Nephron progenitor cell (in vitro differentiated cells): Measurements from ENCODE around the gene FGF9.
A peak's percentile ranks its signal among the peaks of the same experiment; 100 is the strongest.

Experiments used
- DNase-seq: peaks from one replicate; pipeline ENCODE4 v3.0.0; 2021
- H3K27ac Mint-ChIP-seq: 2 replicates; pipeline ENCODE4 v1.8.0; 2021; ENCODE audit warnings: mild to moderate bottlenecking, moderate library complexity, mixed read lengths
- H3K27me3 Mint-ChIP-seq: 2 replicates; pipeline ENCODE4 v1.8.0; 2021; ENCODE audit warnings: mild to moderate bottlenecking, low read depth, mixed read lengths; ENCODE audit not compliant: poor library complexity
- H3K36me3 Mint-ChIP-seq: 2 replicates; pipeline ENCODE4 v1.8.0; 2021; ENCODE audit warnings: low read depth, mixed read lengths
- H3K4me1 Mint-ChIP-seq: 2 replicates; pipeline ENCODE4 v1.8.0; 2021; ENCODE audit warnings: mixed read lengths
- H3K4me3 Mint-ChIP-seq: 2 replicates; pipeline ENCODE4 v1.8.0; 2021; ENCODE audit warnings: mild to moderate bottlenecking, moderate library complexity, mixed read lengths
- H3K9me3 Mint-ChIP-seq: 2 replicates; pipeline ENCODE4 v1.8.0; 2021; ENCODE audit warnings: mild to moderate bottlenecking, moderate library complexity, mixed read lengths
- CTCF ChIP-seq: fragments of 200-600 bp; sonication (generic); IDR thresholded peaks from 2 replicates; pipeline ENCODE4 v1.5.0; 2021; ENCODE audit warnings: antibody characterized with exemption

The FGF9 gene

DNA sequence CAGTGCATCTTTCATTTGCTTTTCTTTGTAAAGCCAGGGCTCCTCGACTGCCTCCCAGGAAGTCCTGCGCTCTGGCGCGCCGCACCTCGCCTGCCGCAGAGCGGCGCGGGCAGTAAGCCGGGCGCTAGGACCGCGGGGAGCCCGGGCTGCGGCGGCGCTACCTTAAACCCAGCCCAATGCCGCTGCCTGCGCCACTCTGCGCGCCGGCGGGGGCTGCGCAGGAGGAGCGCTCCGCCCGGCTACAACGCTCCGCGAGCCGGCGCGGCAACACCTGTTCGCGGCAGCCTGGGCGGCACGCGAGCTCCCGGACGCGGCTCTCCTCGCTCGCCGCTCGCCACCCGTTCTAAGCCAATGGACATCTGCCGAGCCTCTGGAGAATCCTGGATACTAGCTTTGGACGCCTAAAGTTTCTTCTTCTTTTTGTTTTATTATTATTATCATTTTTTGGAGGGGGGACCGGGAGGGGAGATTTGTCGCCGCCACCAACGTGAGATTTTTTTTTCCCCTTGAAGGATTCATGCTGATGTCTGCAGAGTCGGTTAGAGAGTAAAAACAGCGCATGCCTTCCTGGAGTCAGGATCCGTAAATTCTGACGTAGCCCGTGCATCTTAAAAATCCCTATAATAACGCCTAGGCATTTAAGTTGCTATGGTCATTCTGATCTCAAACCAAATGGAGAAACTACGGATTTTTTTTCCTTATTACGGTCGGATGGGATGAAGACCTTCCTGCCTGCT, at the start of gene FGF9:
Gene FGF9, plus strand, starts transcription at position 191 of the 737 bp plus-strand sequence. CDS start 840 bp downstream, outside the sequence.
- peaks cover 4% of the 10 kb centered on the region for H3K9me3 Mint-ChIP-seq
- TF ChIP-seq CTCF = no peak
- peaks cover 18% of the 10 kb centered on the region for H3K27me3 Mint-ChIP-seq
- peaks cover 52% of the 10 kb centered on the region for H3K4me1 Mint-ChIP-seq
- peak within 1 kb of the TSS; percentile 99 for H3K4me3 Mint-ChIP-seq
- peak; percentile 82 for DNase-seq
- peaks cover 5% of the 10 kb centered on the region for H3K36me3 Mint-ChIP-seq
- peak within 1 kb of the TSS; percentile 90 for H3K27ac Mint-ChIP-seq

GRCh38 chr13:21625366-21625765, 45.5 kb upstream of the FGF9 start:
- no peak for TF ChIP-seq CTCF
- H3K27ac Mint-ChIP-seq = no peak overlapping the region
- no peak overlapping the region for H3K4me3 Mint-ChIP-seq
- H3K9me3 Mint-ChIP-seq = peaks cover 68% of the 10 kb centered on the region
- H3K27me3 Mint-ChIP-seq = peaks cover 5% of the 10 kb centered on the region
- peaks cover 9% of the 10 kb centered on the region for H3K4me1 Mint-ChIP-seq
- peaks cover 55% of the 10 kb centered on the region for H3K36me3 Mint-ChIP-seq
- no peak for DNase-seq

DNA sequence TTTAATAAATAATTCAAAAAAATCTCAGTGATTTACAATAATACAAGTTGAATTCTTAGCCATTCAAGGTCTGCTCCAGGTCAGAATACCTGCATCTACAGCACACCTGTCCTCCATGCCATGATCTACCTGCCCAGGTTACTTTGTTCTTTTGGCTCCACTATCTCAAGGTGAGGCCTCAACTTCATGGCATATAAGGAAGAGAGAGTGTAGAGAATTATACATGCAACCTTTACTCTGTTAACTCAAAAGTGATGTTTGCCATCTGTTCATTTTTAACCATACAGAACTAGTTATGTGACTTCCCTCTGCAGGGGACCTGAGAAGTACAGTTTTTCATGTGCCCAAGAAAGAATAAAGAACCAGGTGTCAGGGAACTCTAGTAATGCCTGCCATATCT, 38.7 kb upstream of the FGF9 start:
- DNase-seq = no peak
- peaks cover 52% of the 10 kb centered on the region for H3K36me3 Mint-ChIP-seq
- no peak for TF ChIP-seq CTCF
- no peak overlapping the region for H3K4me3 Mint-ChIP-seq
- no peaks in the 10 kb centered on the region for H3K4me1 Mint-ChIP-seq
- H3K27ac Mint-ChIP-seq = no peak overlapping the region
- H3K9me3 Mint-ChIP-seq = peaks cover 60% of the 10 kb centered on the region
- no peaks in the 10 kb centered on the region for H3K27me3 Mint-ChIP-seq

GRCh38 chr13:21636656-21637055, 34.2 kb upstream of the FGF9 start:
- Mint-ChIP-seq H3K27me3 (no peaks in the 10 kb centered on the region), H3K4me1 (peaks cover 29% of the 10 kb centered on the region), H3K4me3 (no peak overlapping the region), H3K27ac (no peak overlapping the region), H3K36me3 (peaks cover 11% of the 10 kb centered on the region), H3K9me3 (peaks cover 16% of the 10 kb centered on the region)
- TF ChIP-seq CTCF = no peak
- no peak for DNase-seq

DNA sequence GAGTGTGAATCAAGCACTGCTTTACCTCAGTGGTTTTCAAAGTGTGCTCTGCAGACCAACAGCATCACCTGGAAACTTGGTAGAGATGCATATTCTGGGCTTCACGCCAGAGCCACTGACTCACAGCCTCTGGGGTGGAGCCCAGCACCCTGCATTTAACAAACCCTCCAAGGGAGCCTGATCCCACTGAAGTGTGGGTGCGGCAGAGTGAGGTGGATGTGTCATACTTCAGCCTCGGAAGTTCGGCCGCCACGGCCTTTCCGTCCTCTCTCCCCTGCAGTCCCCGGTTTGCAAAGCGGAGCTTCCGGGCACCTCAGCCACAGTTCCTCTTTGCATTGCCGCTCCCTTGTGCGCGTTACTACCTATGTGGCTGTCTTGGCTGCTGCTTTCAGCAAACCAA, 33.6 kb upstream of the FGF9 start:
- TF ChIP-seq CTCF = no peak
- Mint-ChIP-seq H3K4me3 (no peak overlapping the region), H3K27me3 (no peaks in the 10 kb centered on the region), H3K27ac (no peak overlapping the region), H3K4me1 (peaks cover 29% of the 10 kb centered on the region), H3K9me3 (peaks cover 9% of the 10 kb centered on the region), H3K36me3 (peaks cover 5% of the 10 kb centered on the region)
- DNase-seq = no peak
